Sigmoid colon (tissue), 4 donors: ENCODE data around the gene SLCO3A1.

Experiments
- EP300 ChIP-seq, 4 donors: sonication (generic); formaldehyde crosslinking; IDR thresholded peaks; one replicate each; pipeline ENCODE4 v1.6.1; 2017; ENCODE audit warnings: antibody characterized with exemption in 4 of 4
- TF ChIP-seq, protein P1 (sequence below), 4 experiments: fragments of 450-650 bp in 3 of 4; fragments of 200-600 bp in 1 of 4; IDR thresholded peaks; one replicate each; pipeline ENCODE4 v1.5.1; 2016 to 2019; ENCODE audit warnings: antibody characterized with exemption in 4 of 4, mild to moderate bottlenecking in 3 of 4, moderate library complexity in 2 of 4

GRCh38 chr15:91917686-91918360 is 64.3 kb downstream of the SLCO3A1 start:
- TF ChIP-seq, protein P1, sequence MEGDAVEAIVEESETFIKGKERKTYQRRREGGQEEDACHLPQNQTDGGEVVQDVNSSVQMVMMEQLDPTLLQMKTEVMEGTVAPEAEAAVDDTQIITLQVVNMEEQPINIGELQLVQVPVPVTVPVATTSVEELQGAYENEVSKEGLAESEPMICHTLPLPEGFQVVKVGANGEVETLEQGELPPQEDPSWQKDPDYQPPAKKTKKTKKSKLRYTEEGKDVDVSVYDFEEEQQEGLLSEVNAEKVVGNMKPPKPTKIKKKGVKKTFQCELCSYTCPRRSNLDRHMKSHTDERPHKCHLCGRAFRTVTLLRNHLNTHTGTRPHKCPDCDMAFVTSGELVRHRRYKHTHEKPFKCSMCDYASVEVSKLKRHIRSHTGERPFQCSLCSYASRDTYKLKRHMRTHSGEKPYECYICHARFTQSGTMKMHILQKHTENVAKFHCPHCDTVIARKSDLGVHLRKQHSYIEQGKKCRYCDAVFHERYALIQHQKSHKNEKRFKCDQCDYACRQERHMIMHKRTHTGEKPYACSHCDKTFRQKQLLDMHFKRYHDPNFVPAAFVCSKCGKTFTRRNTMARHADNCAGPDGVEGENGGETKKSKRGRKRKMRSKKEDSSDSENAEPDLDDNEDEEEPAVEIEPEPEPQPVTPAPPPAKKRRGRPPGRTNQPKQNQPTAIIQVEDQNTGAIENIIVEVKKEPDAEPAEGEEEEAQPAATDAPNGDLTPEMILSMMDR (IDR thresholded peaks at IDR 0.05), result no peak
- TF ChIP-seq EP300 (IDR thresholded peaks at IDR 0.05), result no peak
